Measurements from ENCODE around the gene SPOCK2.
A peak's percentile ranks its signal among the peaks of the same experiment; 100 is the strongest.
"Not testable (repeated sequence)": the region's sequence is repeated elsewhere in the genome, so short reads cannot be mapped to it uniquely, and the experiment has no call there.

SPOCK2 gene, protein sequence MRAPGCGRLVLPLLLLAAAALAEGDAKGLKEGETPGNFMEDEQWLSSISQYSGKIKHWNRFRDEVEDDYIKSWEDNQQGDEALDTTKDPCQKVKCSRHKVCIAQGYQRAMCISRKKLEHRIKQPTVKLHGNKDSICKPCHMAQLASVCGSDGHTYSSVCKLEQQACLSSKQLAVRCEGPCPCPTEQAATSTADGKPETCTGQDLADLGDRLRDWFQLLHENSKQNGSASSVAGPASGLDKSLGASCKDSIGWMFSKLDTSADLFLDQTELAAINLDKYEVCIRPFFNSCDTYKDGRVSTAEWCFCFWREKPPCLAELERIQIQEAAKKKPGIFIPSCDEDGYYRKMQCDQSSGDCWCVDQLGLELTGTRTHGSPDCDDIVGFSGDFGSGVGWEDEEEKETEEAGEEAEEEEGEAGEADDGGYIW

DNA sequence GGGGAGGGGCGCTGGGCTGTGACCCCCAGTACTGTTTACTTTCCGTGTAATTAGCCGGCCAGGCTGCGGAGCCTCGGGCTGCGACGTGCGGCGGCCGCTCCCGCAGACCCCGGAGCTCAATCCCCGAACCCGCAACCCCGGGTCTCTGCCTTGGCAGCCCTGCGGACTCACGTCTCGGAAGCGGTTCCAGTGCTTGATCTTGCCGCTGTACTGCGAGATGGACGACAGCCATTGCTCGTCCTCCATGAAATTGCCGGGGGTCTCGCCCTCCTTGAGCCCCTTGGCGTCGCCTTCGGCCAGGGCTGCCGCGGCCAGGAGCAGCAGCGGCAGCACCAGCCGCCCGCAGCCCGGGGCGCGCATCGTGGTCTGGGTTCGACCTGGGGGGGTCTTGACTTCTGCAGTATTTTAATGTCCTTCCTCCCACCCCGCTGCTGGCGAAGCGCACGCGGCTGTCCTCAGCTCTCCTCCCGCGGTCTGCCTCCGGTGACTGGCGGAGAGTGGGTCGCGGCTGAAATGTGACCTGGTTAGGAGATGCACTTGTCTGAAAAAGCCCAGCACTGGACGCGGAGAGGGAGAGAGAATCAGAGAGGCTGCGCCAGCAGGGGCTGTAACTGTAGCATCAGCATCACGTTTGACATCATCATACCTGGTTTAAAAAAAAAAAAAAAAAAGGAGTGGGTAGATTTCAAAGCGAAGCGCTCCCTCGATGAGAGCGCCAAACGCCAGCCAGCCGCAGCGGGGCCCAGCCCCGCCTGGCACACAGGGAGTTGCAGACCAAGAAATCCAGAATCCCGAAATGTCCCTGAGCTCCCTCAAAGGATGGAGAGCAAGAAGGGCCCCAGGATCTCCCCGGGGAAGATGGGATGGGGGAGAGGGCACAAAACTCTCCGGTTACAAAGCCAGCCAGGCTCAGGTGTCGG is at the start of gene SPOCK2:
SPOCK2 (minus strand) TSS at position 583 of the 920 bp plus-strand sequence; CDS start at position 360, 223 bp downstream.
- no peak for DNase-seq
- TF ChIP-seq POLR2A (IDR thresholded peaks at IDR 0.05; ENCODE audit: low read length) (no peak), GATA1 (IDR thresholded peaks at IDR 0.05; ENCODE audit: low read depth, low read length) (no peak)

DNA sequence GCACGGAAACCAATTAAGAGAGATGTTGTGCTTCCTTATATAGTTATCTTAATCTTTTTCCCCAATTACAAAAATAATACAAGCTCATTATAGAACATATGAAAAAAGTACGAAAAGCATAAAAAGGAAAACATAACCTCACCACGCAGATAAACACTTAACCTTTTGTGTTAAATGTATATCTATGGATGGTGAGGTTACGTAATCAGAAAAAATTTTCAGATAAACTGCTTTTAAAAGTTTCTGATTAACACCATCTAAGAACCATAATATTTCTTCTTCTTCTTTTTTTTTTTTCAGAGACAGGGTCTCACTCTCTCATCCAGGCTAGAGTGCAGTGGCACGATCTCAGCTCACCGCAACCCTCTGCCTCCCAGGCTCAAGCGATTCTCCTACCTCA is 49.2 kb upstream of the SPOCK2 start:
- TF ChIP-seq POLR2A (IDR thresholded peaks at IDR 0.05; ENCODE audit: low read length) = no peak
- TF ChIP-seq GATA1 (IDR thresholded peaks at IDR 0.05; ENCODE audit: low read depth, low read length) = no peak
- no peak for DNase-seq

DNA sequence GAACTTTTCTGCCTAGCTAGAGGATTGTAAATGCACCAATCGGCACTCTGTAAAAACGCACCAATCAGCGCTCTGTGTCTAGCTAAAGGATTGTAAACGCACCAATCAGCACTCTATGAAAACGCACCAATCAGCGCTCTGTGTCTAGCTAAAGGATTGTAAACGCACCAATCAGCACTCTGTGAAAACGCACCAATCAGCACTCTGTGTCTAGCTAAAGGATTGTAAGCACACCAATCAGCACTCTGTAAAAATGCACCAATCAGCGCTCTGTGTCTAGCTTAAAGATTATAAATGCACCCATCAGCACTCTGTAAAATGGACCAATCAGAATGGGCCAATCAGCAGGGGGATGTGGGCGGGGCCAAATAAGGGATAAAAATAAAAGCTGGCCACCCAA is 47.9 kb upstream of the SPOCK2 start:
- not testable (repeated sequence) for DNase-seq

DNA sequence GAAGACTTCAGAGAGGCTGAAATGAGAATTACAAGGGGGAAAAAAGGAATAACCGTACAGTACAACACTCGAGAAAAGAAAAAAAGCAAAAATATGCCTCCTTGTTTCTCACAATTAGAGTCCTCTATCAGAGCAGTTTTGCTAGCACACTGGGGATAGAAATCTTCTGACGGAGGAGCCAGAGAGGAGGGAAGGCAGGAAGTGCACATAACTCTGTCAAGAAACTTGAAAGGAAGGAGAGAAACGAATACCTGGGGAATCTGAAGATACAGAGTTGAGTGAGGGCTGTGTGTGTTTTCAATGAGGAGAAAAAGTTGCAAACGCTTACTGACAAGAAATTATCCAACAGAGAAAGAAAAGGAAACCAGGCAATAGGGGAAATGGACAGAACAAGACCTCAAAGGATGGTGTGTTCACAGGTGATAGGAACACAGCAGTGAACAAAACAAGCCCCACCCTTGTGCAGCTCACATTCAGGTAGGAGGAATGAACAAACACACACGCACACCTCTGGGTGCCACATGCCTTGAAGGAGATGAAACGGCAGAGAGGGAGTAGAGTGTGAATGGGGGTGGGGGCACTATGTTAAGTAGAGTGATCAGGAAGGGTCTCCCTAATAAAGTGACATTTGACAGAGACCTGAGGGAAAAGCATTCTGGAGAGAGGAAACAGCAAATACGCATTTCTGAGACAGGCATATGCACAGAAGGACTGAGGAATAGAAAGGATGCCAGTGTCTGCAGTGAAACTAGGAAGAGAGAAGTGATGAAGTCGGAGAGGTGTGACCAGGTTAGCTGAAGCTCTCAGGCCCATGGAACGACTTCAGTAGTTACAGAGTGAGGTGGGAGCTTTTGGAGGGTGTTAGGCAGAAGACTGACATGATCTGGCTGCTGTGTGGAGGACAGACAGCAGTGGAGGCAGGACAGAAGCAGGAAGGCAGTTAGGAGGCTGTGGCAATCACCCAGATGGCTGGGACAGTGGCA is 46.7 kb upstream of the SPOCK2 start:
- TF ChIP-seq POLR2A (IDR thresholded peaks at IDR 0.05; ENCODE audit: low read length) = no peak
- no peak for TF ChIP-seq GATA1 (IDR thresholded peaks at IDR 0.05; ENCODE audit: low read depth, low read length)
- DNase-seq = no peak

DNA sequence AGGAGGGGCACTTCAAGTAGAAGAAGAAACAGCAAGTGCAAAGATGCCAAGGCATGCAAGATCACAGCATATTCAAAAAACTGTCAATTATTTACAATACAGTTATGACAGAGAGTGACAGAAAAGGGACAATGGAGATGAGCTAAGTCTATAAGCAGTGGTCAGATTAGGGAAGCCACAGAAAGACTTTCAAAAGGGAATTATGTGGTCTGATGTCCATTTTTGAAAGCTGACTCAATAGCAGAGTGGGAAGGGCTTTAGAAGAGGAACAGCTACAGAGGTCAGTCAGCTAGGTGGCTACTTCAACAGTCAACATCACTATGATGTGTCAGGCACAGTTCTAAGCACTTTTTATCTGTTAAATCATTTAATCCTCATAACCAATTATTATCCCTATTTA is 45.2 kb upstream of the SPOCK2 start:
- no peak for DNase-seq
- TF ChIP-seq GATA1 (IDR thresholded peaks at IDR 0.05; ENCODE audit: low read depth, low read length) (no peak), POLR2A (IDR thresholded peaks at IDR 0.05; ENCODE audit: low read length) (no peak)

DNA sequence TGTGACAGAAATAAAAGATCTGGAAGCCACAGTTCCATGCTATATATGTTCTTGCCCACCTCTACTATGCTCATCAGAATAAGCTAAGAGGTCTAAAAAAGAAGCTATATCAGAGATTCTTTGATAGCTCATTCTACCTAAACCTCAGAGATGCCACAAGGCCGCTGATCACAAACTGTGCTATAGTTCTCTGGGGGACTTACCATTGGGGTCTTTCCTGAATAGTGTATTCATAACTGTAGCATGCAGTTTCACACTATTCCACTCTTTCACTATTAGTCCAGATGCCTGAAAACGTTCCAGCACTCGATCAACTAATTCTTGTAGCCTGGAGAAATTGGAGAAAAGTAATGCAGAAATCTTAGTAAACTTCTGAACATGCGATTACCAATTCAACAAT is 44.5 kb upstream of the SPOCK2 start:
- no peak for TF ChIP-seq GATA1 (IDR thresholded peaks at IDR 0.05; ENCODE audit: low read depth, low read length)
- TF ChIP-seq POLR2A (IDR thresholded peaks at IDR 0.05; ENCODE audit: low read length) = no peak
- DNase-seq = no peak

DNA sequence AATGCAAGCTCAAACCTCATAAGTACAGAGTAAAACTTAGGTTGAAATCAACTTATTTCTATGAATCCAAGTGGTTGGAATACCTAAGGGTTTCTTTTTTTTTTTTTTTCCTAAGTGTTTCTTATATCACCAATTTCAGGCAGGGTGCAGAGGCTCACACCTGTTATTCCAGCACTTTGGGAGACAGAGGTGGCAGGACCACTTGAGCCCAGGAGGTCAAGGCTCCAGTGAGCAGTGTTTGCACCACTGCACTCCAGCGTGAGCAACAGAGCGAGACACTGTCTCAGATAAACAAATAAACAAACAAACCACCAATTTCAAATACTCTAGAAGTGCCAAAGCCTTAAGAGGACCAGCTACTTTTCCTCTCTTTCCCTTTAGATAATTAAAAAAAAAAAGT is 39.2 kb upstream of the SPOCK2 start:
- TF ChIP-seq GATA1 (IDR thresholded peaks at IDR 0.05; ENCODE audit: low read depth, low read length) = no peak
- no peak for TF ChIP-seq POLR2A (IDR thresholded peaks at IDR 0.05; ENCODE audit: low read length)
- DNase-seq = no peak

DNA sequence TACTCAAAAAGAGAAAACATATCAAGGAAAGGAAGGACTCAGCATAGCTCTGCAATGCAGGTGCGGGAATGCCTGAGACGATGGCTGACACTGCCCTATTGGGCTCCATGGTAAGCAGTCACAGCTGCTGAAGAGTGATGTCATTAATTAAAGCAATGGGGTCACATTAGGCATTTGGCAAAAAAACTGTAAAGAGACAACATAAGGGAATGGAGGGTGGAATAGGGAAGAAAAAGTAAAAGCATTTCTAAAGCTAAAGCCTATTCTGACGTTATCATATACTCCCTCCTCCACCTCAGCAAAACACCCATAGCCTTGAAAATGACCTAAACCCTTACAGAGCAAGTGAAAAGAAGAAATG is 38.5 kb upstream of the SPOCK2 start:
- DNase-seq = no peak
- TF ChIP-seq GATA1 (IDR thresholded peaks at IDR 0.05; ENCODE audit: low read depth, low read length) (no peak), POLR2A (IDR thresholded peaks at IDR 0.05; ENCODE audit: low read length) (no peak)

DNA sequence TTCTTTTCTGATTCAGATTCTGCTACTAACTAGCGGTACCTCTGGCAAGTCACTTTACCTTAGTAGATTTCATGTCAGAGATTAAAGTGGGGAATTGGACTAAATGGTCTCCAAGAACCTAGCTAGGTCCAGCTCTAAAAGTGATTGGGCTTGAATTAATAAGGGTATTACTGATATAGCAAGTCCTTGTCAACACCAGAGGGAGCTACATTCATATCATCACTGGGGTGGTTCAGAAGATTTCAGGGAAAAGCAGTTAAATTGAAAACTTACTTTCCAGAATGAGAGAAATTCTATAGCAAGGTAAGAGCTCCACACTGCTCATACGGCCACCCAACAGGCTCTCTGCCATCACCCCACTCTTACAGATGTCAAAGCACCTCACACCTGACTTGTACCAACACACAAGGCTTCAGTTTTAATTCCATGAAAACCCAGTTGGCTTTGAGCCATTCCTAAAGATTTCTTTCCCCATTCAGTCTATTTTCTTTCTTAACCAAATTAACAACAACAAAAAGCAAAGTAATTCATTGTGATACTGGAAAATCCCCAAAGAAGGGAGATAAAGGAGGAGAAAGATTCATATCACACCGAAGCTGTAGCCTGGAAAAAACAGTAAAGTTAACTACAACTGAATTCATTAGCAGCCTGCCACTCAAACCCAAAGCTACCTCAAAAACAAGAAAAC is 38.0 kb upstream of the SPOCK2 start:
- DNase-seq = peak; percentile 67 to 77

DNA sequence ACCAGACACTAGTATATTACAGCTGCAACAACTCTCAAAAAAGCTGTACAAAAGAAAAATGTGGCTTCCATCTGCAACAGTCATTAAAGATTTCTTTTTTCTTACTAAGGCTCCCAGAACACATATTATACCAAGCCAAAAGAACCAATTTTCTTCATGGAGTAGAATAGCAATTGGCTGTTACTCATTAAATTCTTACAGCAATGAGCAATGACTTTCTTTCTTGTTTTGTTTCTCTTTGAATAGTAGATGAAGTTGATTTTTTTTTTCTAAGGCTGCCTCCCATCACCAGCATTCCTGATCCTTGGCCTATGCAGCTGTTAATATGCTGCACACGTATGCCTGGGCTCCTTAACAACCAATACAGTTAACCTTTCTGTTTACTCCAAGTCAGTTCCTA is 36.6 kb upstream of the SPOCK2 start:
- no peak for TF ChIP-seq GATA1 (IDR thresholded peaks at IDR 0.05; ENCODE audit: low read depth, low read length)
- TF ChIP-seq POLR2A (IDR thresholded peaks at IDR 0.05; ENCODE audit: low read length) = no peak
- DNase-seq = no peak

More for the DNA sequence above, 38.0 kb upstream of the SPOCK2 start:
- no peak for TF ChIP-seq GATA1 (IDR thresholded peaks at IDR 0.05; ENCODE audit: low read depth, low read length)
- no peak for TF ChIP-seq POLR2A (IDR thresholded peaks at IDR 0.05; ENCODE audit: low read length)

DNA sequence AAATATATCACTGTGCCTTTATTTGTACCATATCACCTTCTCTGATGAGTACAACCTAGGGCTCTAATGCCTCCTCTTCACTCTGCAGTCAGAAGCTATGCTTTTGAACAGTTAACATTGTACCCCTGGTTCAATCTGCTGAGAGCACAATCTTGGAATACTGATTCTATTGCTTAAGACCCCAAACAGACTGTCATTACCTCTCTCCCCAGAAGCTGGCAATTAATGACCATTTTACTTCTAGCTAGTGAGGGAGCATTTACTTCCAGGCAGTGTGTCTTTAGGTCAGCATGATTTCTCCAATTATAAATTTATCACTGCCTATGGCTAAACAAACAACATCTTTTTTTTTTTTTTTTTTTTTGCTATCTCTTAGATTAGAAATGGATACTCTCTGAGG is 36.0 kb upstream of the SPOCK2 start:
- DNase-seq = no peak
- TF ChIP-seq GATA1 (IDR thresholded peaks at IDR 0.05; ENCODE audit: low read depth, low read length) (no peak), POLR2A (IDR thresholded peaks at IDR 0.05; ENCODE audit: low read length) (no peak)

DNA sequence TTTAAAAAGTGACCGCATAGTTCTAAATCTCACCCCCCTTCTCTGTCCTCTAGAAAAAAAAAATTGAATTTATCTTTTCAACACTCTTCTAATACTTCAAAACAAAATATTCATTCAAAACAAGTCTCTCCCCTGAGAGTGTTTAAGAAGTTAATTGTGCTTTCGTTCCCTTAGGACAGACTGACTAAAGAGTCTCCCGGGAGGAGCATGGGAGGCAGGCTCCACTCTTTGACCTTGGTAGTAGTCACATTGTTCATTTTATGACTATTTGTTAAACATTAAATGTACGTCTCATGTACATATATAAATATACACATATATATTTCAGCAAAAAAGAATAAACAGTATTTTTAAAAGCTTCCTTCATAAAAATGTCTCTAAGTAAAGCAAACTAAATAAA is 35.3 kb upstream of the SPOCK2 start:
- TF ChIP-seq GATA1 (IDR thresholded peaks at IDR 0.05; ENCODE audit: low read depth, low read length) = no peak
- TF ChIP-seq POLR2A (IDR thresholded peaks at IDR 0.05; ENCODE audit: low read length) = no peak
- no peak for DNase-seq

DNA sequence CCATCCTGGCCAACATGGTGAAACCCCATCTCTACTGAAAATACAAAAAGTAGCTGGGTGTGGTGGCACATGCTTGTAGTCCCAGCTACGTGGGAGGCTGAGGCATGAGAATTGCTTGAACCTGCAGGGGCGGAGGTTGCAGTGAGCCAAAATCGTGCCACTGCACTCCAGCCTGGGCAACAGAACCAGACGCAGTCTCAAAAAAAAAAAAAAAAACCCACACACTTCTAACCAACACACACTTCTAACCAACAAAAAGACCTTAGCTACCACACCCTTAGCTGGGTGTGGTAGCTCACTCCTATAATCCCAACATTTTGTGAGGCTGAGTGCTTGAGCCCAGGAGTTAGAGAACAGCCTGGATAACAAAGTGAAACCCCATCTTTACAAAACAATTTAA is 33.9 kb upstream of the SPOCK2 start:
- TF ChIP-seq GATA1 (IDR thresholded peaks at IDR 0.05; ENCODE audit: low read depth, low read length) = no peak
- no peak for TF ChIP-seq POLR2A (IDR thresholded peaks at IDR 0.05; ENCODE audit: low read length)
- DNase-seq = no peak

All from erythroblast (primary cell).